Karpas-422 (cell line): ENCODE measurements around the gene IFI35. TPM values are rescaled to one million over a fixed set of nuclear protein-coding genes. Genes with fewer than 3 reads are reported as not detected.
"Not testable (repeated sequence)": the region's sequence is repeated elsewhere in the genome, so short reads cannot be mapped to it uniquely, and the experiment has no call there.

Experiments used
- DNase-seq: peaks from one replicate; pipeline ENCODE4 v3.0.0-alpha.2; 2015
- H2AFZ ChIP-seq: fragments of 200-600 bp; sonication (generic); 2 replicates; pipeline ENCODE4 v1.6.1; 2014; ENCODE audit warnings: antibody characterized with exemption, low read length, mixed read lengths
- H3K27ac ChIP-seq: fragments of 200-600 bp; sonication (generic); 2 replicates; pipeline ENCODE4 v1.5.1; 2014; ENCODE audit warnings: mild to moderate bottlenecking, low read length, moderate library complexity
- H3K27me3 ChIP-seq: fragments of 200-600 bp; sonication (generic); 2 replicates; pipeline ENCODE4 v1.6.1; 2014; ENCODE audit warnings: low read length, mixed read lengths
- H3K36me3 ChIP-seq: fragments of 200-600 bp; sonication (generic); 2 replicates; pipeline ENCODE4 v1.6.1; 2014; ENCODE audit warnings: low read length, mixed read lengths; ENCODE audit not compliant: insufficient read depth
- H3K4me1 ChIP-seq: fragments of 200-600 bp; sonication (generic); 2 replicates; pipeline ENCODE4 v1.6.1; 2014; ENCODE audit warnings: mild to moderate bottlenecking, low read length, mixed read lengths
- H3K4me2 ChIP-seq: fragments of 200-600 bp; sonication (generic); 2 replicates; pipeline ENCODE4 v1.6.1; 2014; ENCODE audit warnings: low read length, low read depth, mild to moderate bottlenecking; ENCODE audit not compliant: poor library complexity, severe bottlenecking
- H3K4me3 ChIP-seq: fragments of 200-600 bp; sonication (generic); 2 replicates; pipeline ENCODE4 v1.5.1; 2014; ENCODE audit warnings: mild to moderate bottlenecking, antibody characterized with exemption, low read length, mixed read lengths
- H3K79me2 ChIP-seq: fragments of 200-600 bp; sonication (generic); 2 replicates; pipeline ENCODE4 v1.6.1; 2014; ENCODE audit warnings: mild to moderate bottlenecking, low read length, mixed read lengths
- H3K9ac ChIP-seq: fragments of 200-600 bp; sonication (generic); 2 replicates; pipeline ENCODE4 v1.6.0; 2014; ENCODE audit warnings: low read length
- H3K9me2 ChIP-seq: fragments of 200-600 bp; sonication (generic), shearing (Covaris generic); replicated peaks from 2 replicates; pipeline ENCODE4 v1.6.0; 2014; ENCODE audit warnings: mild to moderate bottlenecking, low read length, moderate library complexity; ENCODE audit not compliant: insufficient read depth
- H3K9me3 ChIP-seq: fragments of 300-700, 200-600 bp; sonication (generic); 2 replicates; pipeline ENCODE4 v1.6.1; 2014; ENCODE audit warnings: low read length, mixed read lengths
- H4K20me1 ChIP-seq: fragments of 200-600 bp; sonication (generic); 2 replicates; pipeline ENCODE4 v1.6.1; 2014; ENCODE audit warnings: mild to moderate bottlenecking, antibody characterized with exemption, low read length, low read depth; ENCODE audit not compliant: insufficient read depth
- total RNA-seq: library from RNA; depleted of rRNA; stranded (reverse); fragments of >200 nt; shearing (Covaris generic); gene quantifications from 2 replicates; pipeline ENCODE4 v1.2.3, GENCODE V29; 2014; ENCODE audit warnings: low replicate concordance

Gene IFI35
- total RNA-seq, 1 experiment from 2014 or later = 19.1 TPM

GRCh38 chr17:43000894-43001293 is 5.7 kb upstream of the IFI35 start:
- H3K9ac ChIP-seq, H3K4me3 ChIP-seq, H3K9me3 ChIP-seq, H3K27me3 ChIP-seq, H3K4me2 ChIP-seq, H3K9me2 ChIP-seq, H2AFZ ChIP-seq, H3K27ac ChIP-seq: not testable (repeated sequence)
- Histone ChIP-seq H3K36me3 (peaks cover 24% of the 10 kb centered on the region), H3K79me2 (peaks cover 19% of the 10 kb centered on the region), H4K20me1 (peaks cover 18% of the 10 kb centered on the region), H3K4me1 (peaks cover 22% of the 10 kb centered on the region)
- peak; percentile 43 for DNase-seq

GRCh38 chr17:43003542-43004172 is 2.9 kb upstream of the IFI35 start:
- no peaks in the 10 kb centered on the region for H3K27me3 ChIP-seq
- no peak overlapping the region for H3K4me3 ChIP-seq
- H3K27ac ChIP-seq = no peak overlapping the region
- no peaks in the 10 kb centered on the region for H3K9me2 ChIP-seq
- peaks cover 24% of the 10 kb centered on the region for H3K36me3 ChIP-seq
- peaks cover 14% of the 10 kb centered on the region for H4K20me1 ChIP-seq
- no peak overlapping the region for H3K9ac ChIP-seq
- no peaks in the 10 kb centered on the region for H3K9me3 ChIP-seq
- H3K4me2 ChIP-seq = no peak overlapping the region
- peaks cover 14% of the 10 kb centered on the region for H3K79me2 ChIP-seq
- H3K4me1 ChIP-seq = peaks cover 22% of the 10 kb centered on the region
- peak; percentile 61 for DNase-seq
- H2AFZ ChIP-seq = no peak overlapping the region

GRCh38 chr17:43010667-43011308 is 4.2 kb downstream of the IFI35 start:
- Histone ChIP-seq H3K4me3 (no peak overlapping the region), H3K9me3 (no peaks in the 10 kb centered on the region), H3K79me2 (no peaks in the 10 kb centered on the region), H3K4me1 (peaks cover 11% of the 10 kb centered on the region), H3K4me2 (no peak overlapping the region), H3K27me3 (no peaks in the 10 kb centered on the region), H3K27ac (no peak overlapping the region), H3K9me2 (no peaks in the 10 kb centered on the region), H4K20me1 (no peaks in the 10 kb centered on the region), H2AFZ (no peak overlapping the region), H3K36me3 (no peaks in the 10 kb centered on the region), H3K9ac (no peak overlapping the region)
- no peak for DNase-seq

- H2AFZ ChIP-seq = no peak overlapping the region
- no peak overlapping the region for H3K9ac ChIP-seq
- H3K27ac ChIP-seq = no peak overlapping the region
- H3K9me2 ChIP-seq = no peaks in the 10 kb centered on the region
- H3K4me2 ChIP-seq = no peak overlapping the region
- H4K20me1 ChIP-seq = no peaks in the 10 kb centered on the region
- no peaks in the 10 kb centered on the region for H3K36me3 ChIP-seq
- H3K27me3 ChIP-seq = no peaks in the 10 kb centered on the region
- H3K4me1 ChIP-seq = peaks cover 3% of the 10 kb centered on the region
- no peak overlapping the region for H3K4me3 ChIP-seq
- H3K79me2 ChIP-seq = no peaks in the 10 kb centered on the region
- H3K9me3 ChIP-seq = no peaks in the 10 kb centered on the region
- DNase-seq = no peak
Measured at GRCh38 chr17:43011728-43012472, 5.3 kb downstream of the IFI35 start.

GRCh38 chr17:43013296-43013695 is 6.7 kb downstream of the IFI35 start:
- Histone ChIP-seq H3K9me2 (no peaks in the 10 kb centered on the region), H3K4me2 (no peak overlapping the region), H3K27me3 (no peaks in the 10 kb centered on the region), H3K79me2 (no peaks in the 10 kb centered on the region), H3K27ac (no peak overlapping the region), H2AFZ (no peak overlapping the region), H3K4me3 (no peak overlapping the region), H3K4me1 (peaks cover 5% of the 10 kb centered on the region), H4K20me1 (no peaks in the 10 kb centered on the region), H3K36me3 (no peaks in the 10 kb centered on the region), H3K9me3 (no peaks in the 10 kb centered on the region), H3K9ac (no peak overlapping the region)
- DNase-seq = no peak

GRCh38 chr17:43014020-43014648 is 7.5 kb downstream of the IFI35 start:
- Histone ChIP-seq H2AFZ (no peak overlapping the region), H3K4me3 (no peak overlapping the region), H3K27me3 (no peaks in the 10 kb centered on the region), H3K9me2 (no peaks in the 10 kb centered on the region), H3K9ac (no peak overlapping the region), H3K79me2 (0 out of 2 replicates have a peak, but pooled peaks cover 3% of the 10 kb centered on the region), H3K9me3 (no peaks in the 10 kb centered on the region), H3K36me3 (no peaks in the 10 kb centered on the region), H3K4me1 (peaks cover 12% of the 10 kb centered on the region), H3K4me2 (no peak overlapping the region), H4K20me1 (no peaks in the 10 kb centered on the region), H3K27ac (no peak overlapping the region)
- DNase-seq = no peak

- no peak for DNase-seq
- Histone ChIP-seq H3K4me3 (no peak overlapping the region), H3K9ac (no peak overlapping the region)
Measured at GRCh38 chr17:43014649-43015542, 8.3 kb downstream of the IFI35 start.

More at GRCh38 chr17:43014649-43015542, 8.3 kb downstream of the IFI35 start:
- H3K9me2 ChIP-seq = no peaks in the 10 kb centered on the region
- H3K79me2 ChIP-seq = peaks cover 4% of the 10 kb centered on the region; the same call in 1 of the 2 replicates
- no peaks in the 10 kb centered on the region for H3K27me3 ChIP-seq
- no peak overlapping the region for H2AFZ ChIP-seq
- no peaks in the 10 kb centered on the region for H3K36me3 ChIP-seq
- H4K20me1 ChIP-seq = no peaks in the 10 kb centered on the region
- no peak overlapping the region for H3K27ac ChIP-seq
- H3K4me1 ChIP-seq = peaks cover 12% of the 10 kb centered on the region
- H3K4me2 ChIP-seq = no peak overlapping the region
- H3K9me3 ChIP-seq = no peaks in the 10 kb centered on the region
